BE2C (cell line): ENCODE data around the gene ASPG.

Experiments used
- DNase-seq: peaks from one replicate; pipeline ENCODE4 v3.0.0-alpha.2; 2020
- H3K27me3 ChIP-seq: fragments of 250-450 bp; sonication (Bioruptor Pico); 2 replicates; pipeline ENCODE4 v1.5.1; 2020; ENCODE audit warnings: mild to moderate bottlenecking
- H3K36me3 ChIP-seq: fragments of 250-450 bp; sonication (Bioruptor Pico); 2 replicates; pipeline ENCODE4 v1.5.1; 2020; ENCODE audit warnings: mild to moderate bottlenecking
- H3K4me1 ChIP-seq: fragments of 250-450 bp; sonication (Bioruptor Pico); 2 replicates; pipeline ENCODE4 v1.5.1; 2020
- H3K4me3 ChIP-seq: 2 replicates; pipeline ENCODE4 v1.5.1; 2011; ENCODE audit warnings: low read depth, low read length
- H3K9me3 ChIP-seq: fragments of 250-450 bp; sonication (Bioruptor Pico); 2 replicates; pipeline ENCODE4 v1.5.1; 2020
- CTCF ChIP-seq: IDR thresholded peaks from 2 replicates; pipeline ENCODE4 v1.5.1; 2012; ENCODE audit warnings: mild to moderate bottlenecking, low read depth, low read length

Gene ASPG

GRCh38 chr14:104098272-104099095 is 13.0 kb downstream of the ASPG start:
- Histone ChIP-seq H3K27me3 (no peaks in the 10 kb centered on the region), H3K9me3 (no peaks in the 10 kb centered on the region), H3K36me3 (no peaks in the 10 kb centered on the region), H3K4me3 (no peak overlapping the region), H3K4me1 (peaks cover 13% of the 10 kb centered on the region)
- no peak for DNase-seq
- TF ChIP-seq CTCF: no peak

- Histone ChIP-seq H3K9me3 (no peaks in the 10 kb centered on the region), H3K4me1 (peaks cover 8% of the 10 kb centered on the region)
- no peak for TF ChIP-seq CTCF
These were observed 13.9 kb downstream of the ASPG start for GRCh38 chr14:104099096-104100041.

GRCh38 chr14:104100171-104101085 is 14.9 kb downstream of the ASPG start:
- no peaks in the 10 kb centered on the region for H3K27me3 ChIP-seq
- H3K4me3 ChIP-seq: no peak overlapping the region
- no peaks in the 10 kb centered on the region for H3K9me3 ChIP-seq
- H3K4me1 ChIP-seq: peaks cover 4% of the 10 kb centered on the region
- no peaks in the 10 kb centered on the region for H3K36me3 ChIP-seq
- no peak for DNase-seq
- TF ChIP-seq CTCF: no peak

More at GRCh38 chr14:104099096-104100041, 13.9 kb downstream of the ASPG start:
- no peaks in the 10 kb centered on the region for H3K27me3 ChIP-seq
- DNase-seq: no peak
- no peaks in the 10 kb centered on the region for H3K36me3 ChIP-seq
- no peak overlapping the region for H3K4me3 ChIP-seq

GRCh38 chr14:104101086-104101621 is 15.7 kb downstream of the ASPG start:
- H3K9me3 ChIP-seq: no peaks in the 10 kb centered on the region
- DNase-seq: no peak
- no peaks in the 10 kb centered on the region for H3K27me3 ChIP-seq
- TF ChIP-seq CTCF: no peak
- H3K4me3 ChIP-seq: no peak overlapping the region
- peaks cover 4% of the 10 kb centered on the region for H3K4me1 ChIP-seq
- no peaks in the 10 kb centered on the region for H3K36me3 ChIP-seq

GRCh38 chr14:104101651-104102281 is 16.3 kb downstream of the ASPG start:
- Histone ChIP-seq H3K27me3 (no peaks in the 10 kb centered on the region), H3K4me1 (no peaks in the 10 kb centered on the region), H3K36me3 (no peaks in the 10 kb centered on the region), H3K4me3 (no peak overlapping the region), H3K9me3 (no peaks in the 10 kb centered on the region)
- TF ChIP-seq CTCF: no peak
- no peak for DNase-seq
